HG03097 (cell line): ENCODE results near the gene EMC6.

ENCODE experiments used
- ATAC-seq: cut with Tn5 transposase; IDR thresholded peaks from one replicate; pipeline ENCODE4 v1.9.1; 2021; ENCODE audit not compliant: unreplicated experiment, low FRiP score

The EMC6 gene

DNA sequence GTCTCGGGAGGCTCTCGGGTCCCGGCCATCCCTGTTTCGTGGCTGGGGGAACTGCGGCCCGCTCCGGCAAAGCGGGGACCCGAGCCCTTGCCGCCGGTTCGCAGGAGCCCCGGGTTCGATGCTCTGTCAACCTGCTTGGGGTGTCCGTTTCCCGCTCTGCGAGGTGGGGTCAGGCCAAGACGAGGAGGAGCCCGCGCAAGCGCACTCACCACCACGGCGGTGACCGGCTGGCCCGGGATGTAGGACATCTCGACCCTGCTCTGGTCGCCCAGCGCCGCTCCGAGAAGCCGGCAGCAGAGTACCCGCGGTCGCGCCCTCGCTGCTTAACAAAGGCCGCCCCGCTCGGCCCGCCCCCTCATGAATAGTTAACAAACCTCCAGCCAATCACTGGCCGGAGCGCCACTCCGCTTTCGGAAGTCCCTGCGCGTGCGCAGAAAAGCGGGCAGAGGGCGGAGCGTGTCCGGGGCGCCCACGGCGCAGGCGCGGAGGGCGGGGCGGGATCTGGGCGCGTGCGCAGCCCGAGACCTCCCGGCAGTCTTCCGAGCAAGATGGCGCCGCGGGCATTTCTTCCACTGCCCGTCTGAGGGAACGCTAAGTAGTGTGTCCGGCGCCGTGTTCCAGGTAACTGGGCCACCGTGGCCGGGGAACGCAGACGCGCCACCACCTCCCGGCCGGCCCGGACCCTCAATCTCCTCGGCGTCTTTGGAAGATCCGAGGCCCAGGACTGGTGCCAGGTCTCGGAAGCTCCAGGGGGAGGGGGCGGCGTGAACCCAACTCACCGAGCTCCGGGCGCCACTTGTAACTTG, at the start of gene EMC6, which contains the start of gene TAX1BP3:
Gene EMC6, plus strand, starts transcription at position 534 of the 806 bp plus-strand sequence. CDS start 335 bp downstream, outside the sequence.
Gene TAX1BP3, minus strand, starts transcription at position 300 of the 806 bp plus-strand sequence. Its CDS starts 52 bp downstream, at position 248.
- peak; percentile 90 for ATAC-seq

DNA sequence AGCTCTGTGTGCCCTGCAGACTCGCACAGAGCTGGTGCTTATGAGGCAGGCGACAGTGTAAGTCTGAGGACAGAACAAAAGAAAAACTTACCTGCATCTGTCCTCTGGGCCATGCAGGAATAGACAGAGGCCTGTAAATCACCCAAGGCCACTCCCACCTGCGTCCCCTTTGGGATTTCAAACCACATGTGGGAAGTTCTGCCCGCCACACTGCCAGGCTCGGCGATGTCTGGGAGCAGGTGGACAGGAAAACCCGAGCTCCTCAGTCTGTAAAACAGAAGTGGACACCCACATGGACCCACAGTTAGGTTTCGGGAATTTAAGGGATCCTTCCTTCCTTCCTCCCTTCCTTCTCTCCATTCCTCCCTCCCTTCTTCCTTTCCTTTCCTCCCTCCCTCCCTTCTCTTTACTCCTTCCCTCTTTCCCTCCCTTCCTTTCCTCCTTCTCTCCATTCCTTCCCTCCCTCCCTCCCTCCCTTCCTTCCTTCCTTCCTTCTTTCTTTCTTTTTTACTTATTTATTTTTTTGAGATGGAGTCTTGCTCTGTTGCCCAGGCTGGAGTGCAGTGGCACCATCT, 47.4 kb upstream of the EMC6 start:
- no peak for ATAC-seq

DNA sequence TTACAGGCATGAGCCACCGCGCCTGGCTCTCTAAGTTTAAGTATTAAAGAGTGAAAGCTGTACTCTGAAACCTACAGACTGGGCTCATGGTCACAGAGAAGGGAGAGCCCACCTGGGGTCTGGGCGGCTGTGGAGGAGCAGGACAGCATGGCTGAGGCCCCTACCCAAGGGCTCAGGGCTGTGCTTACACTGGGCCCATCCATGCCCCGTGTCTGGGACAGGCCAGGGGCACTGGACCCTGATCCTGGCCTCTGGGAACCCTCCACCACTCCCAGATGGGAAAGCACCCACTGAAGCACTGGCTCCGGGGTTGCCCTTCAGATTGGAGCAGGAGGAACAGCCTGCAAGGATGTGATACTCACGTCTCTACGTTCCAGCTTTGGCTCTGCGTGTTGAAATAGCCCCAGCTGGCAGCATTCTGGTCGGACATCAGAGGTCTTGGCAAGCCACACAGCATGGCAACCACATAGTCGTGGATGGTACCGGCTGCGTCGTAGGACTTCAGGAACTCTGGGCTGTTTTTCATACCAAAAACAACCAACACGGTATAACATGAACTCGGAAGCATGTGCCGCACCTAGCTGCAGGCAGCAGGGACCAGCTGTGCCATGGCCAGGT, 45.5 kb upstream of the EMC6 start:
- no peak for ATAC-seq

DNA sequence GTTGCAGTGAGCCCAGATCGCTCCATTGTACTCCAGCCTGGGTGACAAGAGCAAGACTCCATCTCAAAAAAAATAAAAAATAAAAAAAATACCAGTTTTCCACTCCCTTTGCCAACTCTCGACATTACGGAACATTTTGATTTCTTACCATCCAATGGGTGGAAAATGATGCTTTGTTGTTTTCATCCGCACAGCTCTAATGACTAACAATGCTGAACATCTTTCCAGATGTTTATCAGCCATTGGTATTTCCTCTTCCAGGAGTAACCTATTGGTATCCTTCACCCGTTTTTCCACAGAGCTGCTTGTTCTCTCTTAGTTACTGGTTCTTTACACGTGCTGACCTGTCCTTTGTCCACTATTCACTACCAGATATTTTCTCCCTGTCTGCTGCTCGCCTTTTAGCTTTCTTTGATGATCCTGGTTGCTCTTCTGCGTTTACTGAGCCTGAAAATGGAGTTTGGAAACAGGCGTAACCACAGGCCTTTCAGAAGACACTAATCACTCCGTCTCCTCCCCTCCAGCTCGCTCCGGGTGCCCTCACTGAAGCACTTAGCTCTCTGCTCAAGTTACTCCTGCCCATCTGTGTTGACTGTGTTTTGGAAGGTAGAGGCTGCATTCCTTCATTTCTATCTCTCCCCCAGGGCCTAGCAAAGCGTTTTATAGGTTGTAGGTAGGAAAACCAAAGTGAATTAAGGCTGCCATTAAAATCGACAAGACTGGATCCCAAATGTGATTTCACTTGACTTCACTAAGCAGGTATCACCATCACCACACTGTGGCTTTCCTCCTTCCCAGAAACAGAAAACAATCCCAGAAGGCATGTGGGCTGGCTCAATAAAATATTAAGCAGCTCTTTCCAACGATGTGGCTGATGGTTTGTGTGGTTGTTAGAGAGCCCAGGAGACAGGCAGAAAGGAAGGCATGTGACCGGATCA, 41.5 kb upstream of the EMC6 start:
- no peak for ATAC-seq

DNA sequence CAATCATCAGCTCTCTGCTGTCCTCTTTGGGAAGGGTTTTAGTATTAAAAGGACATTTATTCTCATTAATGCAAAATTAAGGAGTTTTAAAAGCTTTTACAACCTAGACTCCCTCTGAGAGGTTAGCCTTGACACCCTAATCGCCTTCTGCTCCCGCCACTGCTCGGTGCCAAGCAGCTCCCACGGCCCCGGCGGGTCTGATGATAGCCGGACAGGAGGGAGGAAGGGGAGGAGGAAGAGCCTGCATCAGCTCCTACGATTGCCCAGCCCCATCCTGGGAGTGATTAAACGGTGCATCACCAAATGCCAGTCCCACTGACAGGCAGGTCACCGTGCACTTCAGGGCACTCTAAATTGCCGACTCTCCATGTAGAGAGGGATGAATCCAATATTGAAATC, 40.8 kb upstream of the EMC6 start:
- no peak for ATAC-seq

DNA sequence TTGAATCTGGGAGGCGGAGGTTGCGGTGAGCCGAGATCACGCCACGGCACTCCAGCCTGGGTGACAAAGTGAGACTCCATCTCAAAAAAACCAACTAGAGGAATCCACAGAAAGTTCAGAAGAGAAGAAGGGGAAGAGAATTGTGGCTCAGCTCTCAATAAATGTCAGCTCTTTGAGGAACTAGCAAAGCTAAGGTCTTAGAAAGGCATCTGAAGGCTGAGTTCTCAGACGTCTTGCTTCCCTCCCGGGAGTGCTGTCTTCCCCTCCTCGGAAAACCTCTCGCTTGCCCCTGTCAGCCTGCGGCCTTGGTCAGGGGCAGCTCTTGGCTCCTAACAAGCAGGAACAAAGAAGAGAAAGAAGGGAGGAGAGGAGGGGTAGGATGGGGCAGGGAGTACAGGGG, 37.8 kb upstream of the EMC6 start:
- ATAC-seq: no peak

DNA sequence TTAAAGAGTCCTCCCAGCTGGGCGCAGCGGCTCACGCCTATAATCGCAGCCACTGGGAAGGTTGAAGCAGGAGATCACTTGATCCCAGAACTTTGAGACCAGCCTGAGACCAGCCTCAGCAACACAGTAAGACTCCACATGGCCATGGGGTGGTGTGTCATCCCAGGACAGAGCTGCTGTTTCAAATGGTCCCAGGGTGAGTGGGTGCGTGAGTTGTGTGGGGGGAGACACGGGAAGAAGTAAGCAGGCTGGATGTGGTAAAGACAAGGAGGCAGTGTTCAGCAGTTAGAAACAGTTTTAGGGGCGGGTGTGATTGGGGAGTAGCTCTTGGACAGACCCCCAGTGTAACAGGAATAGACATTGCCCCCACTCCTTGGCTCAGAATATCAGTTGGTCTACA, 36.3 kb upstream of the EMC6 start:
- no peak for ATAC-seq

DNA sequence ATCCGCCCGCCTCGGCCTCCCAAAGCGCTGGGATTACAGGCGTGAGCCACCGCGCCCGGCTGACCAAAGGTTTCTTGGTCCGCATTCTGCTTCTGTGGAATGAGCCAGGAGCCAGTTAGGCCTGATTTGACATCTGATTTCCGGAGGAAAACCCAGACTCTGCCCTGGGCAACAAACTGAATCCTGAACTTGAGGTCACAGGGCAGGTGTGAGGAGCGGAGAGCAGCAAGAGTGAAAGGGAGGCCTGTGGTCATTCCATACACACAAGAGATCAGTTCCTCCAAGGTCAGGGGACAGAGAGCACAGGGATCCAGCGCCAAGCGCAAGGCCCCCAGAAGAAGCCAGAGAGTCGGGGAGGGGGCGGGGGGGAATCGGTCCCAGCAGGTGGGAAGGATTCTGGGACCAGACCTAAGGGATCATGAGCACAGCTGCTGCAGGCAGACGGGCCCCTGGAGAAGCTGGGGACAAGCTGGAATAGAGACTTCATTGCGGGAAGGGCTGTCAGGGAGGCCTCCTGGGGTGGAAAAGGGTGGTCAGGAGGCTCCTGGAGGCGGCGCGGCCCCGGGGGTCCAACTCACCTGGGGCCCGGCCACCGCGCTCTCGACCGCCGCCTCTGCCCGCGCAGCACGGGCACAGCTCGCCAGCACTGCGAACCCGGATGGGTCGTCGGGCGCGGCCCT, 33.0 kb upstream of the EMC6 start:
- no peak for ATAC-seq

DNA sequence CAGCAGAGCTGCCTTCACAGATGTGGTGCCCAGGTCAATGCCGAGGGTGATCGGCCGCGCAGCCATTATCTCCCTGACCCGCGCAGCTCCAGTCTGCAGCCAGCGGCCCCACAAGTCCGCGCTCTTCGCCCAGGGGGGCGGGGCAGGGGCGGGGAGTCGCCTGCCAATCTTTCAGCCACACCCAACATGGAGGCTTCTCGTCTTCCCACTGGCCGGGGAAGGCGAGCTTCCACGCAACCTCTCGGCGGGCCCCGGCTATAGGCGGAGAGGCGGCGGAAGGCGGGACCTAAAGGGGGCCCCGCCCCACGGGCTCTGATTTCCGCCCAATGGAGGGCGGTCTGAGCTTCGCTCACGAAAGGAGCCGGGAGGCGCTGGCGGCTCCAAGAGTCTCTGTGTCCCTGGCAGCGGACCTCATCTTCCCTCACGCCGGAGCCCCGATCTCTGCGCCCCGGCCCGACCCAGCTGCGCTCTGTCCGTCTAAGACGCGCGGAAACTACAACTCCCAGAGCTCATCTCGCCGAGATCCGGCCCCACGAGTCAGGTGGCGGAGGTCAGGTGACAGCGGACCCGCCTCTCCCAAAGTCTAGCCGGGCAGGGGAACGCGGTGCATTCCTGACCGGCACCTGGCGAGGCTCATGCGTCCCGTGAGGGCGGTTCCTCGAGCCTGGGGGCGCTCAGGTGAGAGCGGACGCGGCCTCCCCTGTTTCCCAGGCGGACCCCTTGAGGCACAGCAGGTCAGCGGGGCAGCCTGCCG, 32.3 kb upstream of the EMC6 start, which contains the start of the genes CTNS and SHPK:
Gene CTNS, plus strand, starts transcription at position 607 of the 754 bp plus-strand sequence. CDS start 3,447 bp downstream, outside the sequence.
Gene SHPK, minus strand, starts transcription at position 97 of the 754 bp plus-strand sequence. Its CDS starts 31 bp downstream, at position 66.
- peak; percentile 93 for ATAC-seq

DNA sequence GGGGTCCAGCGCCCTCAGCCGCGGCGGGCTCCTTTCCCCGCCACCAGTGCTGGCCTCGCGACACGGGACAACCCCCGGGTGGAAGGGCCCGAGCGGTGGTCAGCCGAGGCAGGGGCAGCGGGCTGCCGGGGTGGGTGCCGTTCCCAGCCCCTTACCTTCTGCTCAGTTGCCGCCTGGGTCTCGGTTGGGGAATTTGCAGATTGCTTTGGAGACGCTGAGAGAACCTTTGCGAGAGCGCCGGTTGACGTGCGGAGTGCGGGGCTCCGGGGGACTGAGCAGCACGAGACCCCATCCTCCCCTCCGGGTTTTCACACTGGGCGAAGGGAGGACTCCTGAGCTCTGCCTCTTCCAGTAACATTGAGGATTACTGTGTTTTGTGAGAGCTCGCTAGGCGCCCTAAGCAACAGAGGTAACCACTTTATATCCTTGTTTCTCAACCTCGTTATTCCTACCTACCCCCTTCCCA, 31.7 kb upstream of the EMC6 start:
- ATAC-seq: peak; percentile 10

DNA sequence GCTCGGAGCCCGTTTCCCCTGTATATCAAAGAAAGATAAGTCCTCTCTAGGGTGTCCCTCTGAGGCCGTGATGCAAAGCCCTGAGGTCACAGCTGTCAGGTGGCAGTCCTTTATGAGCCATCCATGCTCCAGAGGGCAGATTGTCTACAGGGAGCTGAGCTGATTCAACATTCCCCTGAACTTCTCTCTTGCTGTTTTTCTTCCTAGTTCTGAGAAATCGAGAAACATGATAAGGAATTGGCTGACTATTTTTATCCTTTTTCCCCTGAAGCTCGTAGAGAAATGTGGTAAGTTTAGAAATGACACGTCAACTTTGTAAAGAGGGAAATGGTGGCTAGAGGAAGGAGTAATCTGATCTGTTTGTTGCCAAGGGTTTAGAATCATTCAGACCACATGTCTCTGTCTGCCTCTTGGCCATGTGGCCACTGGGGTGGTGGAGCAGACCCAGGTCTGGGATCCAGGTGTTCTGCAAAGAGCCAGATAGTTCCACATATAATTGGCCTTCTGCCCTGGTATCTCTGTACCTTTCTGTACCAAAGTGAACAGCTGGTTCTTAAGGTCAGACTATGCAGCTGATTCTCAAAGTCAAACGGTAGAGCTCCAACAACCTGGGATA, 28.5 kb upstream of the EMC6 start:
- ATAC-seq: no peak

DNA sequence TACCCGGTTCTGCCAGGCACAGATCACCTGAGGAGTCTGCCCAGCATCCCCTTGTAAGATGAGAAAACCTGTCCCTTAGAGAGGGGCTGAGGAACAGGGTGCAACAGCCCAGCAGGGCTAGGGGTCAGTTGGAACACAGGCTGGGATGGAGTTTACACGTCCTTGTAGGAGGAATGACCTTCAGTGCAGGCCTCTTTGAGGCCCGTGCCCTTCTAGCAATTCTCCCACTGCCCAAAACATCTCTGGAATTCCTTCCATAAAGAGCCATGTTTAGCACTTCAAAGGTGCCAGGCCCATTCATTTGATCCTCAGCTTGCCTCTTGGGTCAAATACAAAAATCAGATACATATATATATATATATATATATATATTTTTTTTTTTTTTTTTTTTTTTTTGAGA, 27.6 kb upstream of the EMC6 start:
- no peak for ATAC-seq

DNA sequence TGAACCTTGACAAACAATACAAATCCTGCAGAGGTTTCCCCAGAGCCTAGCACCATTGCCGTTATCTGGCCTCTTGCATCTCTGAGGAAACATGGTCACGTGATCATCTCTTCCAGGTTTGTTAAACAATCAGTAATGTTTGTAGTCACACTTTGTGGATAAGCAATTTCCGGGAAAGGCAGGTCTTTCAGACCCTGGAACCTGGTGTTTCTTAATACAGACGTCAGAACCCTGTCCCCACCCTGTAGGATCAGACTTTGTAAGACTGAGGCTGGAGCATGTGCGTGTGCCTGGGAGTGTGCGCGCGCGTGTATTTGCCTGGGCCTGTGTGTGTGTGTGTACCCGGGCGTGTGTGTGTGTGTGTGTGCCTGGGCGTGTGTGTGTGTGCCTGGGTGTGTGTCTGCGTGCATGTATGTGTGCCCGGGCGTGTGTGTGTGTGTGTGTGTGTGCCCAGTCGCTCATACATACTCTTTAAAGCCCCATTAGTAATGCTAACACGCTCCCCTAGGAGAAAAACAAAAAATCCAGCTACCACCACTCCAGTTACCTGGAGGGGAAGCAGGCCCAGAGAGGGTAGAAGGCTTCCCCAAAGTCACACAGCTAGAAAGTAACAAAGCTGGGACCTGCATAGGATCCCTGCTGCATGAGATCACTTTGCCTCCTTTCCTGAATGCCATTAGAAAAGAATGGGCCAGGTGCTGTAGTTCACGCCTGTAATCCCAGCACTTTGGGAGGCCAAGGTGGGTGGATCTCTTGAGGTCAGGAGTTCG, 26.7 kb upstream of the EMC6 start:
- no peak for ATAC-seq

DNA sequence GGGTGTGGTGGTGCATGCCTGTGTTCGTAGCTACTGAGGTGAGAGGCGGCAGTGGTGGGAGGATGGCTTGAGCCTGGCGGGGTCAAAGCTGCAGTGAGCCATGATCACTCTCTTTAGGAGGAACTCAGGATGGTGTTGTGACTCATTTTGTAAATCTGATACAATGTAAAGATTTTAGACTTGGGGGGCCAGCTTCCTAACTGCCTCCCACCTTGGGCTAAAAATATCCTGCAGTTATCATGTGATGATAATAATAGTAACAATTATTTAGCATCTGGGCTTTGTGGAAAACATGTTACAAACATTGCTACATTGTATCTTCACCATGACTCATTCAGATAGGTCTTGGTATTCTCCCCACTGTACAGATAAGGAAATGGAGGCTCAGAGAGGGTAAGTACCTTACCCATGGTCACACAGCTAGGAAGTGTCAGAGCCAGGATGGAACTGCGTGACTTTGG, 24.7 kb upstream of the EMC6 start:
- no peak for ATAC-seq

DNA sequence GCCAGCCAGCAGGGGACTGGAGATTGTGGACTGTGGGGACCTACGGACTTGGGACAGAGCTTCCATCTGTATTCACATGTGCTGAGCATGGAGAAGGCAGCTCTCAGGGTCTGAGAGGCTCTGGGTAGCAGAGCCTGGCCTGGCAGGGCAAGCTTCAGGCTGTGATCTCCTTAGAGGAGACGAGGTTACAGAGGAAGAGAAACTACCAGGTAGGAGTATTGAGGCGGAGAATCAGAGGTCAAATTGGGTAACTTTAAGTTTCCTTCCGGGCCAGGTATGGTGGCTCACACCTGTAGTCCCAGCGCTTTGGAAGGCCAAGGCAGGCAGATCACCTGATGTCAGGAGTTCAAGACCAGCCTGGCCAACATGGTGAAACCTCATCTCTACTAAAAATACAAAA, 23.3 kb upstream of the EMC6 start:
- no peak for ATAC-seq

DNA sequence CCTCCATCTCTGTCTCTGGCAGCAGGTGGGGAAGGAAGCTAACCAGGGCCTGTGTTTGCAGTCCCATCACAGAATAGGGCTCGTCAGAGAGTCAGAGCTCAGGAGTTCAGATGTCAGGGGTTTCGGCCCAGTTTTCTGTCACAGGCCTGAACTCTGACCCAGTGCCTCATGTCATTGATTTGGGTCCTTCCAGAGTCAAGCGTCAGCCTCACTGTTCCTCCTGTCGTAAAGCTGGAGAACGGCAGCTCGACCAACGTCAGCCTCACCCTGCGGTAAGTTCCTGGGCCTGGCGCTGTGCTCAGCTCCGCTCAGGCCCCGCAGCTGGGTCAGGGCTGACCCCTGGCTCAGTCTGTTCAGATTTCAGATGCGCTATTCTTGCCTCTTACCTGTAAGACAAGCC, 21.4 kb upstream of the EMC6 start:
- no peak for ATAC-seq

DNA sequence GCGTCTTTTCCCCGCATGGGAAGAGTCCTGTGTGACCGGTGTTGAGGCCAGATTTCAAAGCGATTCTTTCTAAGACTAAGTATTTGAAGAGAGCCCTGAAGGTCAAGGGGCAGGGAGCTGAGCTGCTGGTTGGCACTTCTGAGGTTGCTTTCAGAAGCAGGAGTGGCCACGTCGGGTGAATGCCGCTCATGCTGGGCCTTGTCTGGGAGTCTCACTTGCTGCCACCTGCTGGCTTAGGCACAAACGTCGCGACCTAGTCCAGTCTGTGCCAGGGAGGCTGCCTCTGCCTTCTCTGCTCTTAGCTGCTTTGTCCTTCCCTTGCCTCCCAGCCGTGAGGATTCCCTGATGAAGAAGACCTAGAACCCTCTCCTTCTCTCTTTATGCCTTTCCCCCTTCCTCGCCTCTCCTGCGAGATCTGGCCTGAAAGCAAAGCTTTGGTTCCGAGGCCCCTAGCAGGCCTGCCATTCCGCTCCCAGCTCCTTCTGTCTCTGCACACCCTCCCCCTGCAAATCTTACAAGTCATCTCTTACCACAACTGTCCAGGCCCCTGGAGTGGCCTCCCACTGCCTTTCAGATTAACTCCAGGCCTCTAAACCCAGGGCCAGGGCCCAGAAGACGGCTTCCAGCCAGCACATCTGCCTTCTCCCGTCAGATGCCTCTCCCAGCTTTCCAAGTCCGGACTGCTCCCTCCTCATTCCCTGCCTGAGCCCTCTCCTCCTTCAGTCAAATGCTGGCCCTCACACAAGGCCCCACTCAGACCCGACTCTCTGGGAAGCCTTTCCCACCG, 20.6 kb upstream of the EMC6 start:
- no peak for ATAC-seq
